Upper lobe of left lung (tissue), 6 donors: Measurements from ENCODE around the gene SRR. TPM values are rescaled to one million over a fixed set of nuclear protein-coding genes. Genes with fewer than 3 reads are reported as not detected.
"Not testable (repeated sequence)": the region's sequence is repeated elsewhere in the genome, so short reads cannot be mapped to it uniquely, and the experiment has no call there.

Source experiments
- ATAC-seq, 2 donors: fragments of 200-7000 bp; cut with Tn5 transposase; one replicate each; pipeline ENCODE4 v1.9.1; 2022; ENCODE audit warnings: mild to moderate bottlenecking in 2 of 2, moderate library complexity in 2 of 2; ENCODE audit not compliant: low FRiP score in 2 of 2
- DNase-seq, 2 donors: peaks; one replicate each; pipeline ENCODE4 v3.0.0-alpha.2; 2019 to 2020
- H3K27ac ChIP-seq, 4 donors: fragments of 200-600 bp; sonication (generic); one replicate each; pipeline ENCODE4 v1.5.1; 2016 to 2019
- H3K27me3 ChIP-seq, 4 donors: fragments of 200-600 bp; sonication (generic); one replicate each; pipeline ENCODE4 v1.5.1; 2017 to 2019
- H3K36me3 ChIP-seq, 4 donors: fragments of 200-600 bp; sonication (generic); one replicate each; pipeline ENCODE4 v1.5.1; 2016 to 2019
- H3K4me1 ChIP-seq, 4 donors: fragments of 200-600 bp; sonication (generic); one replicate each; pipeline ENCODE4 v1.5.1; 2018 to 2019
- H3K4me3 ChIP-seq, 4 donors: fragments of 200-600 bp; sonication (generic); one replicate each; pipeline ENCODE4 v1.5.1; 2017 to 2019; ENCODE audit warnings: mild to moderate bottlenecking in 2 of 4, moderate library complexity in 1 of 4
- H3K9me3 ChIP-seq, 4 donors: fragments of 200-600 bp; sonication (generic); one replicate each; pipeline ENCODE4 v1.5.1; 2018 to 2019
- CTCF ChIP-seq, 6 experiments: fragments of 450-650 bp in 4 of 6; fragments of 200-600 bp in 2 of 6; sonication (generic) in 2 of 6; IDR thresholded peaks; one replicate each; pipeline ENCODE4 v1.5.1; 2016 to 2019; ENCODE audit warnings: antibody characterized with exemption in 6 of 6
- EP300 ChIP-seq, 4 donors: sonication (generic); formaldehyde crosslinking; IDR thresholded peaks; one replicate each; pipeline ENCODE4 v1.5.1; 2017; ENCODE audit warnings: antibody characterized with exemption in 4 of 4, control low read depth in 2 of 4
- POLR2A ChIP-seq, 4 donors: fragments of 450-650 bp; IDR thresholded peaks; one replicate each; pipeline ENCODE4 v1.5.1; 2016 to 2017; ENCODE audit warnings: antibody characterized with exemption in 4 of 4, mild to moderate bottlenecking in 2 of 4
- POLR2AphosphoS5 ChIP-seq, 2 donors: sonication (generic); formaldehyde crosslinking; IDR thresholded peaks; one replicate each; pipeline ENCODE4 v1.5.1; 2017; ENCODE audit warnings: antibody characterized with exemption in 2 of 2
- WGBS, 2 donors: methylation state at CpG; one replicate each; pipeline ENCODE4 v1.1.5; 2017 to 2018; 5-methylcytosine and 5-hydroxymethylcytosine counted together
- total RNA-seq, 6 donors: library from RNA; depleted of rRNA in 4 of 6; stranded (reverse); fragments of >200 nt in 4 of 6; gene quantifications; one replicate each; pipeline versions ENCODE4 v1.1.0 to v1.2.1, GENCODE V29; 2016 to 2021
- donor health status: DM: no; HTN: no; CAD: no; lungs with moderate emphysema.
- donor health status: DM: no; HTN: yes; CAD: no; lungs with severe emphysema.

The SRR gene, protein sequence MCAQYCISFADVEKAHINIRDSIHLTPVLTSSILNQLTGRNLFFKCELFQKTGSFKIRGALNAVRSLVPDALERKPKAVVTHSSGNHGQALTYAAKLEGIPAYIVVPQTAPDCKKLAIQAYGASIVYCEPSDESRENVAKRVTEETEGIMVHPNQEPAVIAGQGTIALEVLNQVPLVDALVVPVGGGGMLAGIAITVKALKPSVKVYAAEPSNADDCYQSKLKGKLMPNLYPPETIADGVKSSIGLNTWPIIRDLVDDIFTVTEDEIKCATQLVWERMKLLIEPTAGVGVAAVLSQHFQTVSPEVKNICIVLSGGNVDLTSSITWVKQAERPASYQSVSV
- 10 to 100 TPM in 2 of 6 donors, 1 to 10 TPM in 4; 5.9 to 13.0 (median 8.5) TPM for total RNA-seq

GRCh38 chr17:2303204-2304188, at the start of gene SRR, which contains the start of gene SMG6:
TSS of gene SRR (plus strand) at chr17:2303950. CDS start at chr17:2315561, 11,611 bp downstream.
TSS of gene SMG6 (minus strand) at chr17:2303785. CDS start at chr17:2303720, 65 bp downstream.
- peak; percentile 96 to 99 for ATAC-seq
- H3K27ac ChIP-seq: peak within 1 kb of the TSS; percentile 88 to 93 (median 90)
- H3K27me3 ChIP-seq: no peaks in the 10 kb centered on the region
- H3K36me3 ChIP-seq: peaks cover 0 to 19% (median 13%) of the 10 kb centered on the region in 4 donors
- TF ChIP-seq POLR2A (IDR thresholded peaks at IDR 0.05) (peak in 3 of 4 donors; percentile 14 to 76 (median 49)), EP300 (IDR thresholded peaks at IDR 0.05) (no peak), POLR2AphosphoS5 (IDR thresholded peaks at IDR 0.05) (peak; percentile 56 to 76), CTCF (IDR thresholded peaks at IDR 0.05) (peak in 1 of 6 experiments; percentile 23)
- peak; percentile 89 to 98 for DNase-seq
- 0 to 2% methylated on average over 22 to 56 of the region's 108 CpGs for WGBS, 2 donors
- peak within 1 kb of the TSS; percentile 81 to 91 (median 84) for H3K4me3 ChIP-seq
- no peaks in the 10 kb centered on the region for H3K9me3 ChIP-seq
- peaks cover 16 to 37% (median 19%) of the 10 kb centered on the region in 4 donors for H3K4me1 ChIP-seq

- not testable (repeated sequence) for H3K27ac ChIP-seq, ATAC-seq, H3K27me3 ChIP-seq, H3K9me3 ChIP-seq, H3K4me3 ChIP-seq, DNase-seq
- peaks cover 0 to 11% (median 0%) of the 10 kb centered on the region in 4 donors for H3K36me3 ChIP-seq
- H3K4me1 ChIP-seq: peaks cover 4 to 12% (median 10%) of the 10 kb centered on the region in 4 donors
- 88 to 93% methylated on average over 8 of the region's 8 CpGs for WGBS, 2 donors
Measured at GRCh38 chr17:2258830-2259229, 44.9 kb upstream of the SRR start.

DNA sequence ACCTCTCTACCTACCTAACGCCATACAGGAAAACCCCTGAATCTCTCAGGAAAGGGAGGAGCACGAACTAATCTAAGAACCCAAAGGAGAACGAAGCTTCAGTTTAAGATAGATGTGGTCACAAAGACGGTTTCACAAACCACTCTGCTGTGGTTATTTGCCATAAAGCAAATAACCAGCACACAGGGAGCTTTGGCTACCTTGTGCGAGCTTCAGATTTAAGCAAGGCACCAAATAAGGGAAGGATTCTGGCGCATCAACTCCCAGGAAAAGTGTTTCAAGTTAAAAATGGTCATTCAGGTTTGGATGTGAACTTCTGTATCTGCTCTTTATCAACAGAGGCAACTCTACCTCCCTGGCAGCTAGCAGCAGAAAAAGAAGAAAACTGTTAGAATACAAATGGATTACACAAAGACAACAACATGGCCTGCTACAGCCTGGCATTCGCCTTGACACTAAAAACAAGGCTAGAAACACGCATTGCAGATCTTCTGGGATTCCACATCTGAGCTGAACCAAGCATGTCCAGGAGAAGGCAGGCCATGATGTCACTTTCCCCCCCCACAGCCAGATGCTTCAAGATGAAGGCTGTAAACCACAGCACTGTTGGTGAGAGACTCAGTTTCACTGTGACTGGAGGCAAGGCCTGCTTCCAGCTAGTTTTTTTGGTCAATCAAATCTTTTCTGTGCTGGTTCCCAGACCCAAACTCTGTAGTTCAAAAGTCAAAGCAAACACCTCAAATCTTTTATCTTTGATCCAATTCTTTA, 43.8 kb upstream of the SRR start:
- ATAC-seq: peak in 1 of 2 donors; percentile 71
- peaks cover 0 to 4% (median 0%) of the 10 kb centered on the region in 4 donors for H3K36me3 ChIP-seq
- peaks cover 4 to 15% (median 13%) of the 10 kb centered on the region in 4 donors for H3K4me1 ChIP-seq
- 65 to 70% methylated on average over 8 of the region's 8 CpGs for WGBS, 2 donors
- TF ChIP-seq POLR2A (IDR thresholded peaks at IDR 0.05): no peak
- no peak for TF ChIP-seq POLR2AphosphoS5 (IDR thresholded peaks at IDR 0.05)
- TF ChIP-seq CTCF (IDR thresholded peaks at IDR 0.05): no peak
- TF ChIP-seq EP300 (IDR thresholded peaks at IDR 0.05): no peak
- H3K27ac ChIP-seq: no peak overlapping the region
- no peak overlapping the region for H3K4me3 ChIP-seq
- DNase-seq: no peak
- no peaks in the 10 kb centered on the region for H3K9me3 ChIP-seq
- no peaks in the 10 kb centered on the region for H3K27me3 ChIP-seq

GRCh38 chr17:2262135-2262587, 41.6 kb upstream of the SRR start:
- no peaks in the 10 kb centered on the region for H3K27me3 ChIP-seq
- ATAC-seq (peak in 1 of 2 donors; percentile 73), DNase-seq (no peak)
- H3K36me3 ChIP-seq: no peaks in the 10 kb centered on the region
- TF ChIP-seq EP300 (IDR thresholded peaks at IDR 0.05) (no peak), POLR2AphosphoS5 (IDR thresholded peaks at IDR 0.05) (no peak), POLR2A (IDR thresholded peaks at IDR 0.05) (no peak), CTCF (IDR thresholded peaks at IDR 0.05) (no peak)
- peaks cover 4 to 20% (median 16%) of the 10 kb centered on the region in 4 donors for H3K4me1 ChIP-seq
- H3K27ac ChIP-seq: no peak overlapping the region
- 86% methylated on average over 2 of the region's 2 CpGs for WGBS, 2 donors
- H3K4me3 ChIP-seq: no peak overlapping the region
- H3K9me3 ChIP-seq: no peaks in the 10 kb centered on the region
